Activated T-helper 1 cell treated with Interleukin-2 at 50 U/mL for 16 hours (primary cell): Measurements from ENCODE around the gene GPHA2.
"Not testable (repeated sequence)": the region's sequence is repeated elsewhere in the genome, so short reads cannot be mapped to it uniquely, and the experiment has no call there.

Experiments
- DNase-seq: peaks from one replicate; pipeline ENCODE4 v3.0.0-alpha.2; 2020; ENCODE audit warnings: low read depth

The GPHA2 gene

DNA sequence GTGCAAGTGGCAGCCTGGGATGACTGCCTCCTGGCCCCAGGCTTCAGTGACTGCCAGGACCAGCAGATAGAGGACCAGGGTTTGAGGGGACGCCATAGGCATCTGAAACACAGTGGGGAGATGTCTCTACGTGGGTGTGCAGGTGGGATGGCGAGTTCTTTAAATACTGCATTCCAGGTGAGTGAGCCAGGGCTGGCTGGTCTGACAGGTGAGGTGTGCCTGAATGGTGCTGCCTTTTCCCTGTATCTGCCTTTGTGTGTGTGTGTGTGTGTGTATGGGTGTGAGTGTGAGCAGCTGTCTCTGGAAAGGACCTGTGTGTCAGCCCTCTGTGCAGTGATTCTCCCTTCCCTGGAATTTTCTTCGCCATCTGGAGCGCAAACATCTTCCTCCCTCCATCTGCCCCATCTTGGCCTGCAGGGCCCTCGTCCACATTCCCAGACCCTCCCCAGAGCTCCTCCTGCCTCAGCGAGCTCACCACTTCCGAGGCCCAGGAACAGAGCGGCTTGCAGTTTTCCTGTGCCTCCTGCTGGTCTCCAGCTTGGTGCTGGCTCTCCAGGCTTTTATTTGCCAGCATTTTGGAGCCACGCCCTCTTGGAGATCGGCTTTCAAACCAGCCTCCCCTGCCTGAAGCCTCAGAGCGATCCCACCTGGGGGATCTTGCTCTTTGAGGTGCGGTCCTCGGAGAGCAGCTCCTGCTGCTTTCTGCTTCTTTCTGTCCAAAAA, at the start of gene GPHA2:
TSS of gene GPHA2 (minus strand) at position 535 of the 723 bp plus-strand sequence. CDS start at position 102, 433 bp downstream.
- no peak for DNase-seq

DNA sequence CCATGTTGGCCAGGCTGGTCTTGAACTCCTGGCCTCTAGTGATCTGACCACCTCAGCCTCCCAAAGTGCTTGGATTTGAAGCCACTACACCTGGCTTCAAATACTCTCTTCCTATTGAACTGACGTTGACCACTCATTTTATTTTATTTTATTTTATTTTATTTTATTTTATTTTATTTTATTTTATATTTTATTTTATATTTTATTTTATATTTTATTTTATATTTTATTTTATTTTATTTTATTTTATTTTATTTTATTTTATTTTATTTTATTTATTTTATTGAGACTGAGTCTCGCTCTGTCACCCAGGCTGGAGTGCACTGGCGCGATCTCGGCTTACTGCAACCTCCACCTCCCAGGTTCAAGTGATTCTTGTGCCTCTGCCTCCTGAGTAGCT, 47.6 kb upstream of the GPHA2 start:
- not testable (repeated sequence) for DNase-seq

- DNase-seq, result no peak
These were observed 41.0 kb upstream of the GPHA2 start for GRCh38 chr11:64976651-64977050.

- DNase-seq, result no peak
These were observed 38.4 kb upstream of the GPHA2 start for GRCh38 chr11:64974124-64974523.

DNA sequence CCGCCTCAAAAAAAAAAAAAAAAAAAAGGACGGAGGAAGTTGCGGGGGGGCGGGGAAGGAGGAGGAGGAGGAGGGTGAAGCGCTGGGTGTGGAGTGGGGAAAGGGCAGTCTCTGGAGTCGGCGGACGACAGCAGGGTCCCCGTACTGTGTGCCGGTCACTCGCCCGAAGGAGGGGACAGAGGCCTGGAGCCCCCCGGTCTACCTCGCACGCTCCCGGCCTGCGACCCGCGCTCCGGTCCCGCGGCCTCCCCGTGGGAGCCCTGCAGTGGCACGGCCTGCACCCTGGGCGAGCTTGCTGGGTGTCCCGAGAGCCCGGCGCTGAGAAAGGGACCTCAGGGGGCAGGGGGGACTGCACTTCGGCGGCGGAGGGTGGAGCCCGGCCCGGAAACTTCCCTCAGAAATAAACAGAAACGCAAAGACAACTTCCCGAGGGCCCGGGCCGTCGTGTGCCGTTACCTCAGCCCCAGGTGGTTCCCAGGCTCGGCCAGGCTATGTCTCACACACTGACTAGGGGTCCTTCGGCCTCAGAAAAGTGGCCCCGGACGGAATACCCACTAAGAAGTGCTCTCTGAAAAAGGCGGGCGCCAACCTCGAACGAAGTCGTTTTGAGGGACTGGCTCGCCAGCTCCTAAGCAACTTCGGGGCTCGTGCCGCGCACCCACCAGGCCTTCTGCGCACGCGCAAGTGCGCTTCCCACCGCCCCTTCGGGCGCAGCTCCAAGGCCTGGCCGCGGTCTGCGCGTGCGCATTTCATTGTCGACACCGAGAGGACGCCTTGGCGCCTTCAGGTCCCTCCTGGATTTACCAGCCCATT, 35.9 kb upstream of the GPHA2 start, which contains the start of gene MAJIN:
TSS of gene MAJIN (minus strand) at position 688 of the 813 bp plus-strand sequence. CDS start 12,703 bp downstream, outside the sequence.
- DNase-seq, result peak; percentile 84

DNA sequence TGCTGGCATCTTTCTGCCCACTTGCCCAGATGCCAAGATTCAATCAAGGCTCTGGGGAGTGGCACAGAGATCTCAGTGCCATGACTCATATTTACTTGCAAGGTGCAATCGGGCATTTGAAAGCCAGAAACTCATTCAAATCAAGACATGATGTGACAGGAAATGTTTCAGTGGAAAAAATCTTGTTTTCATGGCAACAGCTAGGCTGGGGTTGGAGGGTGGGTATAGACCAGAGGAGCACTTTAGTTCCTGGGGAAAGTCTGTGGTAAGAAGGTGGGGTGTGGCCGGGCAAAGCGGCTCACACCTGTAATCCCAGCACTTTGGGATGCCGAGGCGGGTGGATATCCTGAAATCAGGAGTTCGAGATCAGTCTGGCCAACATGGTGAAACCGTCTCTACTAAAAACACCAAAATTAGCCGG, 35.0 kb upstream of the GPHA2 start:
- no peak for DNase-seq

- DNase-seq, result no peak
These were observed 33.5 kb upstream of the GPHA2 start for GRCh38 chr11:64969209-64969608.

DNA sequence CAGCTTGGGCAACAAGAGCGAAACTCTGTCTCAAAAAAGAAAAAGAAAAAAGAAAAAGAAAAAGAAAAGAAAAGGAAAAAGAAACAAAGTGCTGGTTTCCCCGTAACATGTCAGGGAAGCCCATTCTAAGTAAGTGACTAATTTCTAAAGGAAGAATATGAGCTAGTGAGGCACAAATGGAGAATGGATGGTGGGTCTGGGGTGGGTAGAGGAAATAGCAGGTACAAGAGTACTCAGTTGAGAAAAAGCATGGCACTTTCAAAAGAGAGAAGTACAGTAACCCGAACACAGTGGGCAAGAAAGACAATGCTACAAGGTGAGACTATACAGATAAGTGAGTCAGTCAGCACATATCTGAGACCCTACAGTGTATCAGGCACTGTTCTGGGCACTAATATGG, 31.7 kb upstream of the GPHA2 start:
- no peak for DNase-seq

DNA sequence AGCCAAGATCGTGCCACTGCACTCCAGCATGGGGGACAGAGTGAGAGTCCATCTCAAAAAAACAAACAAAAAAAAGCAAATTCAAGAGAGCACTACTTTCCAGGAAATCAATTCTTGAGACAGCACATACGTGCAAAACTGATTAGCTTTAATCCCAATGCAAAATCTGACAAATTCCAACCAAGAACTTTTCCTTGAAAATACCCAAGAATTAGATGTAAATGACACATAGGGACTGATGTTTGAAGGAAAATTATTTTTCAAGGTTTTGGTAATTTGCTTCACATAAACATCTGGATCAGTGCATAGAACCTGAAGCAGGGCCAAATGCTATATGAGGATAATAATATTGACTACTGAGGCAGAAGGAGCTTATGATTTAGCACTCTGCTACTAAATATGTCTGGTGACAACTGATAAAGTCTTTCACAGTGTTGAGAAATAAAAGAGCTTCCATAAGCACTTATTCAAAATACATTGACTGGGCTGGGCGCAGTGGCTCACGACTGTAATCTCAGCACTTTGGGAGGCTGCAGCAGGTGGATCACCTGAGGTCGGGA, 27.5 kb upstream of the GPHA2 start:
- no peak for DNase-seq

DNA sequence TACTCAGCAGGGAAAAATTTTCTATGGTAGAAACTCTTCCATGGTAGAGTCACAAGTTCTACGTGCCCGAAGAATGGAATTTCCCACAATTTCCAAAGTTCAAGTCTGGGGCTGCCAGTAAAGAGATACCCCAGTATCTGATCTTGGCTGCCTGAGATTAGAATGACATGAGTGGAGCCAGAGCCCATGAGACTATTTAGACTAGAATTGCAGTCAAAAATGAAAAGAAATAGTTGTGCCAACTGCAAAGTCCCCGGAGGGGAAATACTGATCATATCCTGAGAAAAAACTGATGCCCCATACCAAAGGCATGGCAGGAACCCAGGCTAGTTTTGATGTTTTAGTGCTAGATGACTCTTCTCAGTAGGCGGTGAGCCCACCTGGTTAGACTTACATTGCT, 25.0 kb upstream of the GPHA2 start:
- no peak for DNase-seq

GRCh38 chr11:64959498-64959897, 23.8 kb upstream of the GPHA2 start:
- no peak for DNase-seq

GRCh38 chr11:64954201-64954600, 18.5 kb upstream of the GPHA2 start:
- DNase-seq, result no peak

DNA sequence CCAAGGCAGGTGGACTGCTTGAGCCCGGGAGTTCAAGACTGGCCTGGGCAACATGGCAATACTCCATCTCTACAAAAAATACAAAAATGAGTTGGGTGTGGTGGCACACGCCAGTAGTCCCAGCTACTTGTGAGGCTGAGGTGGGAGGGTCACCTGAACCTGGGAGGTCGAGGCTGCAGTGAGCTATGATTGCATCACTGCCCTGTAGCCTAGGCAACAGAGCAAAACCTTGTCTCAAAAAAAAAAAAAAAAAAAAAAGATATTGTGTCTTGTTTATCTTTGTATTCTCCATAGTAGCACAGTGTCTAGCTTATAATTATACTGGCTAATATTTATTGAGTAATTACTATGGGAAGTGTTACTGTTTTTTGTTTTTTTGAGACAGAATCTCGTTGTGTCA, 15.8 kb upstream of the GPHA2 start:
- DNase-seq, result no peak

DNA sequence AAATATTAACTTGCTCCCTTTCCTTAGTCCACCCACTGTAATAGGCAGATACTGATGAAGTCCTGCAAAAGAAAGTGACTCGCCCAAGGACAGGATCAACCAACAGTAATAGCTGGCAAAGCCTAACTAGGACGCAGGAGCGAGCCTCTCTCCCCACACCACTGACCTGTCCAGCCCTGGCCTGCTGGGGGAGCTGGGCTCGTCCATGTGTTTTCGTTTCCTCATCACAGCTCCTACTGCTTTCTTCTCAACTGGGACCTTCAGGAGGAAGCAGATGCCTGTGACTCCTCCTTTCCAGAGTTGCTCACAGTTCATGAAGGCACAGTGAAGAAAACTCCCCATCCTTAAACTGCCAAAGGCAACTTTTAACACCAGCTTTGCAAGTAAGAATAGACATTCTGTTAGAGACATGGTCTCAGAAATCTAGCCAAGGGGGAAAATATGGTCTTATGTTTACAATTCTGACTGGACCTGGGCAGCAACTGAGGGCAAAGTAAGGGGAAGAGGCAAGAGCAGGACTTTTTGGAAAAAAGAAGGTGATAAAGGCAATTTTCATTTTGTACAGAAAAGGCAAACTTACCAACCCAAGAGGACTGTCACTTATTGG, 11.6 kb upstream of the GPHA2 start:
- no peak for DNase-seq

DNA sequence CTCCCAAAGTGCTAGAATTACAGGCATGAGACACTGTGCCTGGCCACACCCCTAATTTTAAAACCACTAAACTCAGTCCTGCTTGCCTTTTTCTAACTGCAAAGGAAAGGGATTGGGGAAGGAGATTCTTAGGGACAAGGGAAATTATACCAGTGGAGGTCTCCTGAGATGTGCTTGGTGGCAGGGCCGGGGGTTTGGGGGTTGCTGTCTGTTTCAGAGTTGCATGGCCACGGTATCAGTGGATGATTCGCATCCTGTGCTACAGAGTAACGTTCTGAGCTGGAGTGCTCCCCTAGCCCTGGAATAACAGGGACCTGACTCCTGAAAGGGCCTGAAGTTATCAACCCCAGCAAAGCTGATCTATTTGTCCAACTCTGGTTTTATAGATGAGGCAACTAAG, 846 bp upstream of the GPHA2 start:
- no peak for DNase-seq

- DNase-seq, result no peak
These were observed 873 bp downstream of the GPHA2 start for GRCh38 chr11:64934682-64935358.

- DNase-seq, result no peak
These were observed 1.6 kb downstream of the GPHA2 start for GRCh38 chr11:64933935-64934681.

DNA sequence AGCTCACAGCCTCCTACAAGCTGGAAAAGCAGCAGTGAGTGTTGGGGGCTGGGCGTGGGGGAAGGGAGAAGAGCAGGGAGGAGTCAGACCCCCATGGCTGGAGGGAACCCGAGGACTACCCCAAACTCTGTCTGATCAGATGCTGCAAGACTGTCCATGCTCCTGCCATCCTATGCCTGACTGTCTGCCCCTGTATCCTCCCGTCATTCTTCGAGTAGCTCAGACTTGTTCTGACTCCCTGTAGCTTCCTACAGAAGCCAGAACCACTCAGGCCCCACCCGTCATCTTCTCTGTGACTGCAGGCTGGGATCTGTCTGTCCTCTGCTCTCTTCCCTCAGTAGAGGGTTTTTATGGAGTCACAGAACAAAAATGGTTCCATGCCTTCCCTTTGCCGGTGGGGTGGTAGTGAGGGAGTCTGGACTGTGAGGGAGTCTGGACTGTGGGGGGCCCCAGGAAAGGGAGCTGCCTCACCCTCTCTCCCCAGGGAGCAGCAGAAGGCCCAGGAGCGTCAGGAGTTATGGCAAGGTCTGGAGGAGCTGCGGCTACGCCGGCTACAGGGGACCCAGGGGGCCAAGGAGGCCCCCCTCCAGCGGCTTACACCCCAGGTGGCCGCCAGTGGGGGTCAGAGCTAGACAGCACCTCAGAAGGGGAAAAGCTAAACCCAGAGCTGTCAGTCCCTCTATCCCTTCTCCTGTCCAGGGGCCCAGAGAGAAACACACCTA, 2.3 kb downstream of the GPHA2 start:
- DNase-seq, result no peak

DNA sequence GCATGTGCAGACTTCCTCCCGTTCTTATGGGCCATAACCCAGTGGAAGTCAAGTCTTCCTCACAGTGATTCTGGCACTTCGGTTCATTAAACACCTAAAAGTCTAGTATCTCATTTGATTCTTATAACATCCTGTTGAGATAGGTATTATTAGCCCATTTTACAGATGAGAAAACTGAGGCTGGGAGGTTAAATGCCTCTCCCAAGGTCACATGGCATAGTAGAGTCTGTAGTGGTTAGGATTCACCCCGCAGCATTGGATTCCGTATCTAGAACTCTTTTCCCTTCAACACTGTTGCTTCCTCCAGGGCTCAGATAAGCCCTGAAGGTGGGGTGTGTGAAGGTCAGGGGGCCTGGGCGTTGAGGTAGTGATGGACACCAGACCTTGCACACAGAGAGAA, 3.4 kb downstream of the GPHA2 start:
- DNase-seq, result no peak

DNA sequence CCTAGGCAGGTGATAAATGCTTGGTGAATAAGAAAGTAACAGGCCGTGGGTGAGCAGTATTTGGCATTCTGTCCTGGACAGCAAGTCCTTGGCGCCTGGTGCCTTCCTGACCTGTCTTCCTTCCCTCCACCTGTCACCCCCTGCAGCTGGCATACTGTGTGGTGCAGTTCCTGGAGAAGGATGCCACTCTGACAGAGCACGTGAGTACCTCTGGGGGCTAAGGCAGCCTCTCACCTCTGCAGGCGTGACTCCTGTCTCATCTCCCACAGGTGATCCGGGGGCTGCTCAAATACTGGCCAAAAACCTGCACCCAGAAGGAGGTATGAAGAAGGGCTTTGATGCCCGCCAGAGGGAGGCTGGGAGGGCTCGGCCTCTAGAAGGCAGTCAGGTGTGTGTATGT, 4.4 kb downstream of the GPHA2 start:
- no peak for DNase-seq

DNA sequence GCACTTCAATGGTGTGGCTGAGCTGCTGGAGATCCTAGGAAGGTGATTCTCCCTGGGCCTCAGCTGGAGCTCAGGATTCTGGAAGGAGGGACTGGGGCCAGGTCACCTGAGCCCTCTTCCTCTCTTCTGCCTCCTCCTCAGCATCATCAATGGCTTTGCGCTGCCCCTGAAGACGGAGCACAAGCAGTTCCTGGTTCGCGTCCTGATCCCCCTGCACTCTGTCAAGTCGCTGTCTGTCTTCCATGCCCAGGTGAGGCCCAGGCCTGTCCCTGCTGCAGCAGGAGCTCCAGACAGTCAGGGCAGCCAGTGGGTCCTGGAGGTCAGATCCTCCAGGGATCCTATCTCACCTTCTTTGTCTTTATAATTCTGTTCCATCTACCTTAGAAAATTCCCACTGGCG, 5.4 kb downstream of the GPHA2 start:
- DNase-seq, result no peak
